NCI-H128 (cell line): ENCODE results near the gene ACY1.
"Not testable (repeated sequence)": the region's sequence is repeated elsewhere in the genome, so short reads cannot be mapped to it uniquely, and the experiment has no call there.

Experiments
- DNase-seq: peaks from one replicate; lab custom pipeline; 2025; ENCODE audit not compliant: unreplicated experiment; lab: John Stamatoyannopoulos, UW

The ACY1 gene

GRCh38 chr3:52023860-52024764 is 40.8 kb downstream of the ACY1 start:
- no peak for DNase-seq

- DNase-seq = no peak
Observed at GRCh38 chr3:52024765-52025452, 41.6 kb downstream of the ACY1 start.

- no peak for DNase-seq
Observed at GRCh38 chr3:52025453-52025852, 42.1 kb downstream of the ACY1 start.

- no peak for DNase-seq
Observed at GRCh38 chr3:52026041-52026440, 42.7 kb downstream of the ACY1 start.

- DNase-seq = no peak
Observed at GRCh38 chr3:52028572-52028971, 45.2 kb downstream of the ACY1 start.

- no peak for DNase-seq
Observed at GRCh38 chr3:52029053-52029452, 45.7 kb downstream of the ACY1 start.

GRCh38 chr3:52029535-52029934 is 46.2 kb downstream of the ACY1 start:
- DNase-seq = no peak

- no peak for DNase-seq
Observed at GRCh38 chr3:52030714-52031310, 47.5 kb downstream of the ACY1 start.

- no peak for DNase-seq
Observed at GRCh38 chr3:52031896-52032295, 48.6 kb downstream of the ACY1 start.

GRCh38 chr3:52032702-52033408 is 49.5 kb downstream of the ACY1 start:
- DNase-seq = no peak

- not testable (repeated sequence) for DNase-seq
Observed at GRCh38 chr3:52033748-52034147, 50.4 kb downstream of the ACY1 start.

GRCh38 chr3:52034212-52034611 is 50.9 kb downstream of the ACY1 start:
- DNase-seq = no peak

- DNase-seq = no peak
Observed at GRCh38 chr3:52034651-52035050, 51.3 kb downstream of the ACY1 start.

GRCh38 chr3:52036222-52036694 is 52.9 kb downstream of the ACY1 start:
- DNase-seq = no peak

- DNase-seq = no peak
Observed at GRCh38 chr3:52036829-52037228, 53.5 kb downstream of the ACY1 start.

- DNase-seq = no peak
Observed at GRCh38 chr3:52037291-52037690, 54.0 kb downstream of the ACY1 start.

GRCh38 chr3:52038227-52038626 is 54.9 kb downstream of the ACY1 start:
- DNase-seq = no peak
